ENCODE data around the gene GPR21.

Gene GPR21

GRCh38 chr9:123034881-123035510 is 1.5 kb downstream of the GPR21 start:
- DNase-seq = no peak

- DNase-seq = no peak
Measured at GRCh38 chr9:123035791-123036190, 2.3 kb downstream of the GPR21 start.

DNA sequence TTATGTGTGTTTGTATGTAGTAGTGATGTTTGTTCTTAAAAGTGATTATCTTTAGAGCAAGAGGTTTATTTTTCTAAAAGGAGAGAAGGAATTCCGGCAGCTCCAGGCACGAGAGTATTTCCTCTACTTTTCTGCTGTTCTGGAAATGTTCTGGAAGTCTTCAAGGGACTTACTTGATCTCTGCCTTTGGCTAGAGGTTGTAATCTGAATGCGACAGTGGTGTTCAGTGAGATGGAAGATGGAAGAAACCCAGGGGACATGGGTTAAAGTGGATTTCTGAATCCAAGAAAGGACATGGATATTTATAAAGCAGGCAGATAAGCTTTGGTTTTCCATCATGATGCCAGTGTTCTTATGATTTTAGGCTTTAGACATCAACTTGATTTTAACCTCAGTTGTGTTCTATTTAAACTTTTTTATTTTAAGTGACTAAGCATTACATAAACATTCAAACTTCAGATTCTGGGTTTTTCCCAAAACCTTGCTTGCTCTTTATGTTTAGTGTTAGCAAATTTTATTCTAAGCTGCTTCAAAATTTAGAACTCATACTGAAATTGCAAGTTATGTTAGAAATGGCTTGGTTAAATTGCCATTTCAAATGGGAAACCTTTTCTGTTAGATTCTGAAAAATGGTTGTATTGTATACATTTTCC is 3.6 kb downstream of the GPR21 start:
- DNase-seq = no peak

GRCh38 chr9:123039617-123040219 is 6.3 kb downstream of the GPR21 start:
- DNase-seq = no peak

- DNase-seq = no peak
Measured at GRCh38 chr9:123040801-123041200, 7.3 kb downstream of the GPR21 start.

DNA sequence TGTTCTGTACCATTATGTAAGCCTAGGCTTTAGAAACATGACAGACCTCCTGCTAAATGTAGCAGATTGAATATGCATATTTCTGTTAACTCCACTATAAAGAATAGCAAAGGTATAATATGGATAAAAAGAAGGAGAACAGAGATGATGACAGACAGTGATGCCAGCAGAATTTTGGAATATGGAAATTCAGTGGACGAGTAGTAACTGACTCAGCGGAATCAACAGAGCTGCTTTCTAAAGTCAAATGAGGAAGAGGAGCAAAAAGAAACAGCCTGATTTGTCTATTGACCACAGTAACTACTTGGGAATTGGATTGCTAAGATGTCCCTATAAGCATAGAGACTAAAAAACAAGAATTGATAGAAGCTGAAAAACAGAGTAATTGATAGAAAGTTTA is 8.0 kb downstream of the GPR21 start:
- no peak for DNase-seq

DNA sequence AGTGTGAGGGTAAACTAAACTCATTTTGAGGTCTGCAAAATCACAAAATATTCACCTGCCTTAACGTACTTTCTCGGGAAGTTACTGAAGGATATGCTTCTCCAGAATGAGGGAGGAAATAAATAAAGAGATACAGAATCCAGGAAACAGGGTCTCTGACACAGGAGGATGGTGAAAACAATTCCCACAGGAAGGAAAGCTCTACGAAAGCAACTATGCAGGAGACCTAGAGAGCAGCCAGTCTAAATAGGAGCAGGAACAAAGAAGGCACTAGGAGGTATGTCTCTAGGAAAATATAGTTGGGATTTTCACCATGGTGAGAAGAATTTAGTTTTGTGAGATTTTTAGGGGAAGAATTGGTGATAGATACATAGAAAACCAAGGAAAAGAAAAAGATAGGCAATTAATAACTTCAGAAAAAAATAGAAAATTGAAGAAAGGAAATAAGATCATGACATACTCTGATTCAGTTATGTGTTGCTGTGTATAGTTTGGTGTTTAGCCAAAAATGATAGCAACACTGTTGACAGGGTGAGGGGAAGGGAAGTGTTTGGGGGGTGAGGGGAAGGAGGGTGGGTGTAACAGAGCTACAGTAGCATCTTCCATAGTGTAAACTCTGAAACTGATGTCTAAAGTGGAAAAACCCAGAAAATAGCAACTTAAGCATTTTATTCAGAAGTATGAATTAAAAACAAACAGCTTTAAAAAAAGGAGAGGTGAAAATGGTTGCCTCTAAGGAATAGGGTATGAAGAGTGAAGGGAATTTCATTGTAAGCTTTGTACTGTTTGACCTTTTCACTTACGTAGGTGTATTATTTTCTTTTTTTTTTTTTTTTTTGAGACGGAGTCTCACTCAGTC is 9.8 kb downstream of the GPR21 start:
- DNase-seq = no peak

DNA sequence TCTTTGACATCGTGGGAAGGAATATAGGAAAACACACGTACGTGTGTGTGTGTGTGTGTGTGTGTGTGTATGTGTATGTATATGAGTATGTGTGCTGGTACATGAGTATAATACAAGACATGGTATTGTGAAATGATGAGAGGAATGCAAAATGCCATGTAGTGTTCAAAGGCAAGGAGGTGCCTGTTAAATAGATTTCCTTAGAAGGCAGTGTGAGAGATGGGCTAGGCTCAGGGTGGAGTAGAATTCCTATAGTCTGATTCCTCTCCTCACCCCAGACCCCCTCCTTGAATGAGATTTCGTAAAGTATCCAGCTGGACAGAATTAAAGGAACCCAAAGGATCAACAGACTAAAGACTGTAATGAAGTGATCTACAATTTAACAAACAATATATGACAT is 11.1 kb downstream of the GPR21 start:
- DNase-seq = no peak

- DNase-seq = no peak
Measured at GRCh38 chr9:123046406-123047195, 13.1 kb downstream of the GPR21 start.

- no peak for DNase-seq
Measured at GRCh38 chr9:123048748-123049147, 15.3 kb downstream of the GPR21 start.

GRCh38 chr9:123049589-123050222 is 16.2 kb downstream of the GPR21 start:
- DNase-seq = no peak

- no peak for DNase-seq
Measured at GRCh38 chr9:123053046-123053445, 19.6 kb downstream of the GPR21 start.

DNA sequence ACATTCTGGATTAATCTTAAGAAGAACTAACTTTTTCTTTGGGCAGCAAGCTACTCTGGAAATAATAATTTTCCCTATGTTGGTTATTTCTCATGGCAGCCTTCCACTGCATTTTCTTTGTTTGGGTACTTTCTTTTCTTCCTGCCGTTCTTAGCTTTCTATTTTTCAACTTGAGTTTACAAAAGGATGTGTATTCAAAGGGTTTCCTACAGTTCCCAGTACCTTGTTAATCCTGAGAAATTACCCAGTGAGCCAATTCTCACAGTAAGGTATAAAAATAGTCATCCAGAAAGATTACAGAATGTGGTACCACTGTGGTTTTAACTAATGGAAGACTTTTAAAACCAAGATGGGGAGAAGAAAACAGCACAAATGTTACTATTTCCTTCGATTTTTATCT is 20.2 kb downstream of the GPR21 start:
- DNase-seq = no peak

- DNase-seq = no peak
Measured at GRCh38 chr9:123058834-123059233, 25.4 kb downstream of the GPR21 start.

- DNase-seq = no peak
Measured at GRCh38 chr9:123059472-123060220, 26.2 kb downstream of the GPR21 start.

- DNase-seq = no peak
Measured at GRCh38 chr9:123061216-123061615, 27.7 kb downstream of the GPR21 start.

DNA sequence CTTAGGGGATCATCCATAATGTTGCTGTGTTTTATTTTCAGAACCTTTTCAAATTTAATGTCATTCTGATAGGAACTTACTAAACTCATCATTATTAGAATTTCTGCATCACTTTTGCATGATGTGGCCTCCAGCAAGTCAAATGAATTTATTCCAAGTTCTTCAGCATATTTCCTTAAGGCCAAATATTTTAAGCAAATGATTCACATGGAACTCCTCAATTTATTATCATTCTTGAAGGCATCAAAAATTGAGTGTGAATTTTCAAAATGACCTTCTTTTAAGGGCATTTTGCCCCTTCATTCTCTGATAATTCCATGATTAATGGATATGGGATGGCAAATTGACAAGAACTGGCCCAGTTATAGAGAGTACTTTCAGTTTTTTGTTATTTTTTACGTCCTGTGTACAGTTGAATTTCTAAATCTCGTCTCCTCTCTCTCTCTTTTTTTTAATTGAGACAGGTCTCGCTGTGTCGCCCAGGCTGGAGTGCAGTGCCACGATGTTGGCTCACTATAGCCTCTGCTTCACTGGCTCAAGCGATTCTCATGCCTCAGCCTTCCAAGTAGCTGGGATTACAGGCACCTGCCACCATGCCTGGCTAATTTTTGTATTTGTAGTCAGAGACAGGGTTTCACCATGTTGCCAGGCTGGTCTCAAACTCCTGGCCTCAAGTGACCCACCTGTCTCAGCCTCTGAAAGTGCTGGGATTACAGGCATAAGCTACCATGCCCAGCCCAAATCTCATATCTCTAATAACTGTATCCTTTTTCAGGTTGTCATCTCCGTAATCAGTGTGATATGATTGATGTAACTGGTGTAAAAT is 29.1 kb downstream of the GPR21 start:
- DNase-seq = no peak

DNA sequence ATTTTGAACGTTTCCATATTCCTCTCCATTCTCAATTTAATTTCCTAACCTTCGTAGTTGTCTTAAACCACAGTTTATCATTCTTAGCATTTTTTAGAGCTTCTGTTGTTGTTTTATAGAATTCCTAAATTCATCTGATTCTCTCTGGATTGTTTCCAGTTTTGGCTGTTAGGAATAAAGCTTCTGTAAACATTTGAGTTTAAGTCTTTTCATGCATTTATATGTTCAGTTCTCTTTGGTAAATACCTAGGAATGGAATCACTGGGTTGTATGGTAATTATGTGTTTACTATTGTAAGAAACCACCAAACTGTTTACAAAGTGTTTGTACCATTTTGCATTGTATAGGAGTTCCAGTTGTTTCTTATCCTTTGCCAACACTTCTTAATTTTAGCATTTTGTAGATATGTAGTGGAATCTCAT is 29.7 kb downstream of the GPR21 start:
- no peak for DNase-seq

- no peak for DNase-seq
Measured at GRCh38 chr9:123063896-123064295, 30.4 kb downstream of the GPR21 start.

DNA sequence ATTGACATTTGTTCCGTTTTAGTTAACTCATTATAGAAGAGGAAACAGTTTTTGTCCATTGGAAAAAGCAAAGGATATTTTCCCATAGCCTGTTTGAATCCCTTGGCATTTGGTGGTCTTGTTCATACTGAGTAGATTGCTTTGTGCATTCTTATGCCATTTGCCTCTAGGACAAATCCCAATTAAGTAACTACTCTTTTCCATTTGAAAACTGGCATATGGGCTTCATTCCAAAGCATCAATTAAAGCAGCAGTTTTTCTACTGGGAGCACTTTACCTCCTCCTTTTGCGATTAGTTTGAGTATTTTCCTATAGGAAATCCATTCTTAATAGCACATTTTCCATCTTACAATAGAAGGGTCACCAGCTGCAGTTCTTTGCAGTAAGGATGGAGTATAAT is 31.2 kb downstream of the GPR21 start:
- DNase-seq = no peak

- DNase-seq = no peak
Measured at GRCh38 chr9:123065196-123065595, 31.7 kb downstream of the GPR21 start.

Measured in GOT3 (cell line).